Measurements from ENCODE around the gene PDCD10. TPM values are rescaled to one million over a fixed set of nuclear protein-coding genes. Genes with fewer than 3 reads are reported as not detected.

The PDCD10 gene
- polyA plus RNA-seq, 3 donors = 31.7 to 61.8 (median 61.5) TPM

GRCh38 chr3:167705840-167706239, 28.9 kb downstream of the PDCD10 start:
- Mint-ChIP-seq H3K27ac (no peak overlapping the region), H3K4me1 (no peaks in the 10 kb centered on the region)
- peaks cover 16% of the 10 kb centered on the region for H3K79me2 ChIP-seq (ENCODE audit: insufficient read depth, low read length)

GRCh38 chr3:167700926-167701325, 33.8 kb downstream of the PDCD10 start:
- Histone ChIP-seq H3K27me3 (ENCODE audit: control insufficient read depth in 2 of 2, insufficient read depth in 2 of 2, low read length in 2 of 2) (no peaks in the 10 kb centered on the region), H2AFZ (ENCODE audit: insufficient read depth, low read depth, low read length, poor library complexity, severe bottlenecking) (no peak overlapping the region), H3K9ac (ENCODE audit: insufficient read depth, low read length, poor library complexity, severe bottlenecking) (no peak overlapping the region), H3K9me3 (replicated peaks in 1 of 2; ENCODE audit: control insufficient read depth in 1 of 2, insufficient read depth in 1 of 2, low read length in 2 of 2) (no peaks in the 10 kb centered on the region), H3K27ac (ENCODE audit: low read depth in 1 of 2, low read length in 2 of 2) (no peak overlapping the region), H3K4me3 (replicated peaks in 1 of 3; ENCODE audit: low read depth in 2 of 3, low read length in 3 of 3) (no peak overlapping the region), H3K4me1 (ENCODE audit: control insufficient read depth in 1 of 2, insufficient read depth in 2 of 2, low read length in 2 of 2) (no peaks in the 10 kb centered on the region), H3K36me3 (replicated peaks in 1 of 2; ENCODE audit: control insufficient read depth in 1 of 2, insufficient read depth in 2 of 2, low read length in 2 of 2) (peaks cover 61 to 85% of the 10 kb centered on the region in 2 donors), H3K4me2 (replicated peaks; ENCODE audit: extremely low read depth, low read length, poor library complexity, severe bottlenecking) (no peak overlapping the region), H4K20me1 (ENCODE audit: insufficient read depth, low read length) (peaks cover 25% of the 10 kb centered on the region), H3K79me2 (ENCODE audit: insufficient read depth, low read length) (no peaks in the 10 kb centered on the region)
- Mint-ChIP-seq H3K4me1 (no peaks in the 10 kb centered on the region), H3K27ac (no peak overlapping the region), H3K9me3 (no peaks in the 10 kb centered on the region), H3K4me3 (no peak overlapping the region), H3K36me3 (peaks cover 57 to 59% of the 10 kb centered on the region in 2 donors), H3K27me3 (ENCODE audit: low read depth in 3 of 3) (no peaks in the 10 kb centered on the region)
- no CpG with 5 or more reads among the region's 2 CpGs for WGBS (ENCODE audit: insufficient coverage)
- intact Hi-C loops (cut with micrococcal nuclease) = no loop called here
- DNase-seq = no peak
- no peak for TF ChIP-seq CTCF (IDR thresholded peaks at IDR 0.05)

More at GRCh38 chr3:167705840-167706239, 28.9 kb downstream of the PDCD10 start:
- H3K4me3 ChIP-seq (replicated peaks in 1 of 3; ENCODE audit: low read depth in 2 of 3, low read length in 3 of 3) = no peak overlapping the region
- no peak overlapping the region for H3K4me3 Mint-ChIP-seq
- H3K36me3 ChIP-seq (replicated peaks in 1 of 2; ENCODE audit: control insufficient read depth in 1 of 2, insufficient read depth in 2 of 2, low read length in 2 of 2) = peaks cover 64 to 89% of the 10 kb centered on the region in 2 donors
- no peak overlapping the region for H3K9ac ChIP-seq (ENCODE audit: insufficient read depth, low read length, poor library complexity, severe bottlenecking)
- no CpG with 5 or more reads among the region's 2 CpGs for WGBS (ENCODE audit: insufficient coverage)
- H3K9me3 ChIP-seq (replicated peaks in 1 of 2; ENCODE audit: control insufficient read depth in 1 of 2, insufficient read depth in 1 of 2, low read length in 2 of 2) = no peaks in the 10 kb centered on the region
- no peak overlapping the region for H3K4me2 ChIP-seq (replicated peaks; ENCODE audit: extremely low read depth, low read length, poor library complexity, severe bottlenecking)
- intact Hi-C loops (cut with micrococcal nuclease) = no loop called here
- peaks cover 64 to 66% of the 10 kb centered on the region in 2 donors for H3K36me3 Mint-ChIP-seq
- H4K20me1 ChIP-seq (ENCODE audit: insufficient read depth, low read length) = peaks cover 47% of the 10 kb centered on the region
- TF ChIP-seq CTCF (IDR thresholded peaks at IDR 0.05) = no peak
- H3K27me3 Mint-ChIP-seq (ENCODE audit: low read depth in 3 of 3) = peaks cover 0 to 2% (median 0%) of the 10 kb centered on the region in 3 donors
- H3K27ac ChIP-seq (ENCODE audit: low read depth in 1 of 2, low read length in 2 of 2) = no peak overlapping the region
- peaks cover 0 to 1% (median 0%) of the 10 kb centered on the region in 7 donors for H3K9me3 Mint-ChIP-seq
- no peaks in the 10 kb centered on the region for H3K27me3 ChIP-seq (ENCODE audit: control insufficient read depth in 2 of 2, insufficient read depth in 2 of 2, low read length in 2 of 2)
- H2AFZ ChIP-seq (ENCODE audit: insufficient read depth, low read depth, low read length, poor library complexity, severe bottlenecking) = no peak overlapping the region
- no peaks in the 10 kb centered on the region for H3K4me1 ChIP-seq (ENCODE audit: control insufficient read depth in 1 of 2, insufficient read depth in 2 of 2, low read length in 2 of 2)
- no peak for DNase-seq

Measured in CD14-positive monocyte (primary cell).